Measurements from ENCODE around the gene SLC35D1.

DNA sequence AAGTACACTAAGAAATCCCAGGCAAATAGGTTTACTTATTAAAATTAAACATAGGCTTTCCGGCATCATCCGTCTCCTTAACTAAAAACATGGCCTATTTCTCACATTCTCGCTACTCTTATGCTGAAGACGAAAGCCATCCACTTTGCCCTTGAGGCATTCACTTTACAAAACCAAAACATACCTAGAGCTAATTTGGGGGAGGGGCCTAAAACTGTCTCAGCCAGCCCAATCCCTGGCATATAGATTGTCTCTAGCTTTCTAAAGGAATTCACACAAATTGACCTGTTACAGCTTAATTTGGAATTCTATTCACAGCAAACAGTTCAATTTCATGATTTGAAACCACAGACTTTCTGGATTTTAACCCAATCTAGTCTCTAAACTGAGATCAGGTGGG lies 34.8 kb downstream of the SLC35D1 start:
- TF ChIP-seq, protein P1, sequence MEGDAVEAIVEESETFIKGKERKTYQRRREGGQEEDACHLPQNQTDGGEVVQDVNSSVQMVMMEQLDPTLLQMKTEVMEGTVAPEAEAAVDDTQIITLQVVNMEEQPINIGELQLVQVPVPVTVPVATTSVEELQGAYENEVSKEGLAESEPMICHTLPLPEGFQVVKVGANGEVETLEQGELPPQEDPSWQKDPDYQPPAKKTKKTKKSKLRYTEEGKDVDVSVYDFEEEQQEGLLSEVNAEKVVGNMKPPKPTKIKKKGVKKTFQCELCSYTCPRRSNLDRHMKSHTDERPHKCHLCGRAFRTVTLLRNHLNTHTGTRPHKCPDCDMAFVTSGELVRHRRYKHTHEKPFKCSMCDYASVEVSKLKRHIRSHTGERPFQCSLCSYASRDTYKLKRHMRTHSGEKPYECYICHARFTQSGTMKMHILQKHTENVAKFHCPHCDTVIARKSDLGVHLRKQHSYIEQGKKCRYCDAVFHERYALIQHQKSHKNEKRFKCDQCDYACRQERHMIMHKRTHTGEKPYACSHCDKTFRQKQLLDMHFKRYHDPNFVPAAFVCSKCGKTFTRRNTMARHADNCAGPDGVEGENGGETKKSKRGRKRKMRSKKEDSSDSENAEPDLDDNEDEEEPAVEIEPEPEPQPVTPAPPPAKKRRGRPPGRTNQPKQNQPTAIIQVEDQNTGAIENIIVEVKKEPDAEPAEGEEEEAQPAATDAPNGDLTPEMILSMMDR (IDR thresholded peaks at IDR 0.05): no peak
- no peak for TF ChIP-seq EZH2 (IDR thresholded peaks at IDR 0.05; ENCODE audit: borderline replicate concordance, insufficient read depth, low read depth, low read length, poor library complexity, severe bottlenecking)
